Endothelial cell of umbilical vein (primary cell): ENCODE measurements around the gene KMT2C.
"Not testable (repeated sequence)": the region's sequence is repeated elsewhere in the genome, so short reads cannot be mapped to it uniquely, and the experiment has no call there.

Source experiments
- POLR2A ChIP-seq: IDR thresholded peaks from 2 replicates; pipeline ENCODE4 v1.6.1; 2012; ENCODE audit warnings: low read depth, mild to moderate bottlenecking, control low read depth, low read length
- TF ChIP-seq, protein P1 (sequence below), 2 donors: IDR thresholded peaks; 1 replicate in 1 of 2; 2 replicates in 1 of 2; pipeline ENCODE4 v1.5.1; 2011; ENCODE audit warnings: low read length in 2 of 2, mild to moderate bottlenecking in 2 of 2, moderate library complexity in 2 of 2, control low read depth in 1 of 2, inconsistent platforms in 1 of 2, low read depth in 1 of 2; ENCODE audit not compliant: insufficient read depth in 1 of 2; ENCODE audit errors: extremely low read depth in 1 of 2

DNA sequence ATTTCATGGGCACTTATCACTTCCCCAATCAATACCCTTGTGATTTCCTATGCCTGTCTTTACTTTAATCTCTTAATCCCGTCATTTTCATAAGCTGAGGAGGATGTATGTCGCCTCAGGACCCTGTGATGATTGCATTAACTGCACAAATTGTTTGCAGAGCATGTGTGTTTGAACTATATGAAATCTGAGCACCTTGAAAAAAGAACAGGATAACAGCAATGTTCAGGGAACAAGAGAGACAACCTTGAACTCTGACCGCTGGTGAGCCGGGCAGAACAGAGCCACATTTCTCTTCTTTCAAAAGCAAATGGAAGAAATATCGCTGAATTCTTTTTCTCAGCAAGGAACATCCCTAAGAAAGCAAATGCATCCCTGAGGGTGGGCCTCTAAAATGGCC, 84.1 kb downstream of the KMT2C start:
- TF ChIP-seq, protein P1, sequence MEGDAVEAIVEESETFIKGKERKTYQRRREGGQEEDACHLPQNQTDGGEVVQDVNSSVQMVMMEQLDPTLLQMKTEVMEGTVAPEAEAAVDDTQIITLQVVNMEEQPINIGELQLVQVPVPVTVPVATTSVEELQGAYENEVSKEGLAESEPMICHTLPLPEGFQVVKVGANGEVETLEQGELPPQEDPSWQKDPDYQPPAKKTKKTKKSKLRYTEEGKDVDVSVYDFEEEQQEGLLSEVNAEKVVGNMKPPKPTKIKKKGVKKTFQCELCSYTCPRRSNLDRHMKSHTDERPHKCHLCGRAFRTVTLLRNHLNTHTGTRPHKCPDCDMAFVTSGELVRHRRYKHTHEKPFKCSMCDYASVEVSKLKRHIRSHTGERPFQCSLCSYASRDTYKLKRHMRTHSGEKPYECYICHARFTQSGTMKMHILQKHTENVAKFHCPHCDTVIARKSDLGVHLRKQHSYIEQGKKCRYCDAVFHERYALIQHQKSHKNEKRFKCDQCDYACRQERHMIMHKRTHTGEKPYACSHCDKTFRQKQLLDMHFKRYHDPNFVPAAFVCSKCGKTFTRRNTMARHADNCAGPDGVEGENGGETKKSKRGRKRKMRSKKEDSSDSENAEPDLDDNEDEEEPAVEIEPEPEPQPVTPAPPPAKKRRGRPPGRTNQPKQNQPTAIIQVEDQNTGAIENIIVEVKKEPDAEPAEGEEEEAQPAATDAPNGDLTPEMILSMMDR (IDR thresholded peaks at IDR 0.05; ENCODE audit: extremely low read depth in 1 of 2, insufficient read depth in 1 of 2, low read depth in 1 of 2, low read length in 2 of 2), result not testable (repeated sequence)
- not testable (repeated sequence) for TF ChIP-seq POLR2A
